CD14-positive monocyte (primary cell): Measurements from ENCODE around the gene TRAIP. TPM values are rescaled to one million over a fixed set of nuclear protein-coding genes. Genes with fewer than 3 reads are reported as not detected.

ENCODE experiments used
- DNase-seq, 3 donors: peaks; one replicate each; pipeline ENCODE4 v3.0.0-alpha.2; 2011 to 2022
- H2AFZ ChIP-seq: 2 replicates; pipeline ENCODE4 v1.6.0; 2012; ENCODE audit warnings: mild to moderate bottlenecking, low read depth, low read length, inconsistent platforms; ENCODE audit not compliant: insufficient read depth, poor library complexity, severe bottlenecking
- H3K27ac ChIP-seq, 2 donors: 1 replicate in 1 of 2; 2 replicates in 1 of 2; pipeline ENCODE4 v1.5.1; 2012 to 2013; ENCODE audit warnings: low read length in 2 of 2, control low read depth in 1 of 2, inconsistent platforms in 1 of 2, low read depth in 1 of 2, mild to moderate bottlenecking in 1 of 2
- H3K27me3 ChIP-seq, 2 donors: one replicate each; pipeline versions ENCODE4 v1.6.0 to v1.6.1; 2011 to 2013; ENCODE audit warnings: low read length in 2 of 2; ENCODE audit not compliant: control insufficient read depth in 2 of 2, insufficient read depth in 2 of 2
- H3K36me3 ChIP-seq, 2 donors: replicated peaks in 1 of 2; 1 replicate in 1 of 2; 2 replicates in 1 of 2; pipeline versions ENCODE4 v1.5.1 to v1.6.1; 2012 to 2013; ENCODE audit warnings: low read length in 2 of 2, control low read depth in 1 of 2, inconsistent platforms in 1 of 2, mild to moderate bottlenecking in 1 of 2; ENCODE audit not compliant: insufficient read depth in 2 of 2, control insufficient read depth in 1 of 2
- H3K4me1 ChIP-seq, 2 donors: 1 replicate in 1 of 2; 2 replicates in 1 of 2; pipeline versions ENCODE4 v1.5.1 to v1.6.1; 2012 to 2013; ENCODE audit warnings: low read length in 2 of 2, control low read depth in 1 of 2, inconsistent platforms in 1 of 2, mild to moderate bottlenecking in 1 of 2, moderate library complexity in 1 of 2; ENCODE audit not compliant: insufficient read depth in 2 of 2, control insufficient read depth in 1 of 2
- H3K4me2 ChIP-seq: replicated peaks from 2 replicates; pipeline ENCODE3; 2012; ENCODE audit warnings: low read length, moderate library complexity, mild to moderate bottlenecking; ENCODE audit not compliant: poor library complexity, severe bottlenecking; ENCODE audit errors: extremely low read depth
- H3K4me3 ChIP-seq, 3 experiments: fragments of 200-600 bp in 1 of 3; sonication (generic) in 1 of 3; replicated peaks in 1 of 3; 1 replicate in 2 of 3; 2 replicates in 1 of 3; pipeline ENCODE4 v1.5.1; 2011 to 2013; ENCODE audit warnings: low read length in 3 of 3, mild to moderate bottlenecking in 3 of 3, control low read depth in 2 of 3, low read depth in 2 of 3, inconsistent platforms in 1 of 3, moderate library complexity in 1 of 3
- H3K79me2 ChIP-seq: 2 replicates; pipeline ENCODE4 v1.6.0; 2012; ENCODE audit warnings: mild to moderate bottlenecking, control low read depth, inconsistent platforms, low read length, moderate library complexity; ENCODE audit not compliant: insufficient read depth
- H3K9ac ChIP-seq: 2 replicates; pipeline ENCODE4 v1.6.0; 2017; ENCODE audit warnings: low read length, mild to moderate bottlenecking; ENCODE audit not compliant: insufficient read depth, poor library complexity, severe bottlenecking
- H3K9me3 ChIP-seq, 2 donors: replicated peaks in 1 of 2; 1 replicate in 1 of 2; 2 replicates in 1 of 2; pipeline versions ENCODE4 v1.5.1 to v1.6.1; 2012 to 2013; ENCODE audit warnings: low read length in 2 of 2, control low read depth in 1 of 2; ENCODE audit not compliant: control insufficient read depth in 1 of 2, insufficient read depth in 1 of 2
- H4K20me1 ChIP-seq: 2 replicates; pipeline ENCODE4 v1.6.0; 2012; ENCODE audit warnings: mild to moderate bottlenecking, low read length, control low read depth, moderate library complexity; ENCODE audit not compliant: insufficient read depth
- H3K27ac Mint-ChIP-seq, 7 donors: one replicate each; pipeline ENCODE4 v1.8.0; 2020; ENCODE audit warnings: mild to moderate bottlenecking in 7 of 7, mixed read lengths in 7 of 7, moderate library complexity in 6 of 7, inconsistent platforms in 2 of 7
- H3K27me3 Mint-ChIP-seq, 3 donors: one replicate each; pipeline ENCODE4 v1.8.0; 2021 to 2022; ENCODE audit warnings: low read depth in 3 of 3, mild to moderate bottlenecking in 3 of 3, mixed read lengths in 3 of 3, moderate library complexity in 3 of 3, inconsistent platforms in 1 of 3
- H3K36me3 Mint-ChIP-seq, 2 donors: one replicate each; pipeline ENCODE4 v1.8.0; 2020; ENCODE audit warnings: mixed read lengths in 2 of 2, inconsistent platforms in 1 of 2, mild to moderate bottlenecking in 1 of 2
- H3K4me1 Mint-ChIP-seq: one replicate; pipeline ENCODE4 v1.8.0; 2020; ENCODE audit warnings: mild to moderate bottlenecking, mixed read lengths
- H3K4me3 Mint-ChIP-seq, 2 donors: one replicate each; pipeline ENCODE4 v1.8.0; 2020; ENCODE audit warnings: mild to moderate bottlenecking in 2 of 2, mixed read lengths in 2 of 2, moderate library complexity in 1 of 2
- H3K9me3 Mint-ChIP-seq, 7 donors: one replicate each; pipeline ENCODE4 v1.8.0; 2020 to 2022; ENCODE audit warnings: mixed read lengths in 7 of 7, mild to moderate bottlenecking in 6 of 7, moderate library complexity in 6 of 7, inconsistent platforms in 2 of 7
- CTCF ChIP-seq: fragments of 200-600 bp; IDR thresholded peaks from one replicate; pipeline ENCODE4 v1.8.0; 2022; ENCODE audit warnings: antibody characterized with exemption, mild to moderate bottlenecking
- WGBS: methylation state at CpG from one replicate; pipeline ENCODE4 v1.1.5; 2013; ENCODE audit warnings: missing lambda C conversion rate; ENCODE audit not compliant: insufficient coverage; 5-methylcytosine and 5-hydroxymethylcytosine counted together
- intact Hi-C, 2 donors: fragments of 100-400 bp; cut with micrococcal nuclease; formaldehyde crosslinking; loops; one replicate each; pipeline versions ENCODE4 v1.15.0 to v1.15.1; 2023
- polyA plus RNA-seq, 3 donors: library from polyadenylated mRNA; depleted of rRNA in 1 of 3; unstranded in 2 of 3; stranded (reverse) in 1 of 3; fragments of 300-500 nt in 2 of 3; fragments of >200 nt in 1 of 3; fragmentation: Illumina TruSeq in 2 of 3; gene quantifications; 1 replicate in 2 of 3; 2 replicates in 1 of 3; pipeline ENCODE4 v1.2.3, GENCODE V29; 2012 to 2021

The TRAIP gene
- polyA plus RNA-seq, 3 donors: 0.68 to 1.1 (median 0.95) TPM

GRCh38 chr3:49780080-49780974 lies 76.0 kb downstream of the TRAIP start:
- Histone ChIP-seq H3K27ac (peak overlapping the region in 1 of 2 donors; percentile 51), H3K9me3 (no peaks in the 10 kb centered on the region), H3K4me1 (peaks cover 6 to 12% of the 10 kb centered on the region in 2 donors), H3K36me3 (peaks cover 22 to 63% of the 10 kb centered on the region in 2 donors), H4K20me1 (peaks cover 77% of the 10 kb centered on the region), H3K79me2 (peaks cover 98% of the 10 kb centered on the region), H3K4me3 (no peak overlapping the region), H3K9ac (no peak overlapping the region), H3K27me3 (no peaks in the 10 kb centered on the region), H2AFZ (no peak overlapping the region), H3K4me2 (no peak overlapping the region)
- Mint-ChIP-seq H3K9me3 (peaks cover 0 to 2% (median 0%) of the 10 kb centered on the region in 7 donors), H3K4me1 (peaks cover 26% of the 10 kb centered on the region), H3K4me3 (no peak overlapping the region), H3K27ac (peak overlapping the region in 5 of 7 donors; percentile 10 to 61 (median 37)), H3K36me3 (peaks cover 38 to 77% of the 10 kb centered on the region in 2 donors), H3K27me3 (peaks cover 0 to 3% (median under 1%) of the 10 kb centered on the region in 3 donors)
- TF ChIP-seq CTCF: no peak
- WGBS: 100% methylated on average over 2 of the region's 4 CpGs
- intact Hi-C loops: loop anchor here in 1 of 2 donors (10.0 kb wide), 1 partner anchor 56 kb away; the partner anchor contains the start of gene GMPPB
- DNase-seq: no peak

GRCh38 chr3:49779358-49780079 lies 76.8 kb downstream of the TRAIP start:
- DNase-seq: no peak
- Mint-ChIP-seq H3K36me3 (peaks cover 38 to 74% of the 10 kb centered on the region in 2 donors), H3K4me1 (peaks cover 18% of the 10 kb centered on the region), H3K4me3 (no peak overlapping the region), H3K9me3 (peaks cover 0 to 2% (median 0%) of the 10 kb centered on the region in 7 donors), H3K27ac (peak overlapping the region in 3 of 7 donors; percentile 15 to 60 (median 54)), H3K27me3 (peaks cover 0 to 2% (median 0%) of the 10 kb centered on the region in 3 donors)
- TF ChIP-seq CTCF: no peak
- Histone ChIP-seq H3K27ac (peak overlapping the region in 1 of 2 donors; percentile 51), H3K36me3 (peaks cover 24 to 67% of the 10 kb centered on the region in 2 donors), H2AFZ (no peak overlapping the region), H3K4me3 (no peak overlapping the region), H3K9me3 (no peaks in the 10 kb centered on the region), H3K4me1 (peaks cover 0 to 5% of the 10 kb centered on the region in 2 donors), H3K9ac (no peak overlapping the region), H3K4me2 (no peak overlapping the region), H3K79me2 (peaks cover 98% of the 10 kb centered on the region), H4K20me1 (peaks cover 85% of the 10 kb centered on the region), H3K27me3 (no peaks in the 10 kb centered on the region)
- intact Hi-C loops: loop anchor here in 1 of 2 donors (10.0 kb wide), 1 partner anchor 55 kb away; the partner anchor contains the start of gene GMPPB
- 86% methylated on average over 3 of the region's 5 CpGs for WGBS
